Prostate gland (tissue), 2 donors: ENCODE data around the gene CDK11B.
"Not testable (repeated sequence)": the region's sequence is repeated elsewhere in the genome, so short reads cannot be mapped to it uniquely, and the experiment has no call there.

Experiments used
- POLR2A ChIP-seq: fragments of 450-650 bp; IDR thresholded peaks from one replicate; pipeline ENCODE4 v1.6.1; 2016; ENCODE audit warnings: antibody characterized with exemption, mild to moderate bottlenecking
- POLR2AphosphoS5 ChIP-seq: sonication (generic); formaldehyde crosslinking; IDR thresholded peaks from one replicate; pipeline ENCODE4 v1.6.1; 2017; ENCODE audit warnings: antibody characterized with exemption
- TF ChIP-seq, protein P1 (sequence below), 4 experiments: fragments of 200-600 bp in 2 of 4; fragments of 450-650 bp in 2 of 4; sonication (generic) in 2 of 4; IDR thresholded peaks; 1 replicate in 3 of 4; 2 replicates in 1 of 4; pipeline ENCODE4 v1.5.1; 2016 to 2019; ENCODE audit warnings: antibody characterized with exemption in 4 of 4, mild to moderate bottlenecking in 2 of 4, moderate library complexity in 2 of 4

DNA sequence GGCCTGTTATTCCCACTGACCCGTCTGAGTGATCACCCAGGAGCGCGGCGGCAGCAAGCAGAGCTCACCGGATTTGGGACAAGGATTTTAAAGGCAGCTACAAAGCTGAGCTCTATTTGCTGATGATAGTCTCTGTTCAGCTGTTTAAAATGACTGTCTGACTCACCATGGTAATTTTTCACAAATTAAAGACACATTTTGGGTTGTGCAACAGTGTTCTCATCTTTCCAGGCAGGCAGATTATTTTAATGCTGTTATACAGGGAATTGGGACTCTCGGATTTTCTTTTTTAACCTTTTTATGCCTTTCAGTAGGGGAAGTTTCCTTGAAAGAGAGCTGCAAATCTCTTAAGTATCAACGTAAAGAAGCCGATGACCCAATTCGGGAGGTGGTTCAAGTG lies 3.6 kb upstream of the CDK11B start:
- TF ChIP-seq, protein P1, sequence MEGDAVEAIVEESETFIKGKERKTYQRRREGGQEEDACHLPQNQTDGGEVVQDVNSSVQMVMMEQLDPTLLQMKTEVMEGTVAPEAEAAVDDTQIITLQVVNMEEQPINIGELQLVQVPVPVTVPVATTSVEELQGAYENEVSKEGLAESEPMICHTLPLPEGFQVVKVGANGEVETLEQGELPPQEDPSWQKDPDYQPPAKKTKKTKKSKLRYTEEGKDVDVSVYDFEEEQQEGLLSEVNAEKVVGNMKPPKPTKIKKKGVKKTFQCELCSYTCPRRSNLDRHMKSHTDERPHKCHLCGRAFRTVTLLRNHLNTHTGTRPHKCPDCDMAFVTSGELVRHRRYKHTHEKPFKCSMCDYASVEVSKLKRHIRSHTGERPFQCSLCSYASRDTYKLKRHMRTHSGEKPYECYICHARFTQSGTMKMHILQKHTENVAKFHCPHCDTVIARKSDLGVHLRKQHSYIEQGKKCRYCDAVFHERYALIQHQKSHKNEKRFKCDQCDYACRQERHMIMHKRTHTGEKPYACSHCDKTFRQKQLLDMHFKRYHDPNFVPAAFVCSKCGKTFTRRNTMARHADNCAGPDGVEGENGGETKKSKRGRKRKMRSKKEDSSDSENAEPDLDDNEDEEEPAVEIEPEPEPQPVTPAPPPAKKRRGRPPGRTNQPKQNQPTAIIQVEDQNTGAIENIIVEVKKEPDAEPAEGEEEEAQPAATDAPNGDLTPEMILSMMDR (IDR thresholded peaks at IDR 0.05) = not testable (repeated sequence)
- not testable (repeated sequence) for TF ChIP-seq POLR2A, POLR2AphosphoS5
